NT2/D1 (cell line): Measurements from ENCODE around the gene ZBTB32.

Experiments used
- DNase-seq: peaks from one replicate; pipeline ENCODE4 v3.0.0-alpha.2; 2011; ENCODE audit warnings: low read depth, low spot score
- H3K27me3 ChIP-seq: 2 replicates; pipeline ENCODE4 v1.6.0; 2011; ENCODE audit warnings: mild to moderate bottlenecking; ENCODE audit not compliant: insufficient read length, insufficient read depth
- H3K36me3 ChIP-seq: 2 replicates; pipeline ENCODE4 v1.6.1; 2011; ENCODE audit warnings: mild to moderate bottlenecking, low read length, mixed read lengths; ENCODE audit not compliant: insufficient read depth, insufficient read length
- H3K4me1 ChIP-seq: 2 replicates; pipeline ENCODE4 v1.5.1; 2011; ENCODE audit not compliant: insufficient read depth, insufficient read length
- H3K4me3 ChIP-seq: 2 replicates; pipeline ENCODE4 v1.5.1; 2011; ENCODE audit warnings: low read depth; ENCODE audit not compliant: insufficient read length
- H3K9ac ChIP-seq: 2 replicates; pipeline ENCODE4 v1.6.0; 2011; ENCODE audit warnings: low read depth; ENCODE audit not compliant: insufficient read length
- H3K9me3 ChIP-seq: 2 replicates; pipeline ENCODE4 v1.5.1; 2011; ENCODE audit warnings: mild to moderate bottlenecking, low read length; ENCODE audit not compliant: insufficient read depth
- SUZ12 ChIP-seq: IDR thresholded peaks from 2 replicates; pipeline ENCODE4 v1.6.1; 2011; ENCODE audit not compliant: insufficient read length, insufficient read depth; ENCODE audit errors: extremely low read depth
- YY1 ChIP-seq: IDR thresholded peaks from 2 replicates; pipeline ENCODE4 v1.6.1; 2011; ENCODE audit not compliant: insufficient read length, insufficient read depth
- ZNF274 ChIP-seq: IDR thresholded peaks from 2 replicates; pipeline ENCODE4 v1.6.1; 2011; ENCODE audit warnings: mild to moderate bottlenecking, low read depth, low read length

Gene ZBTB32

GRCh38 chr19:35752746-35753350 lies 48.5 kb downstream of the ZBTB32 start:
- H3K27me3 ChIP-seq: no peaks in the 10 kb centered on the region
- no peaks in the 10 kb centered on the region for H3K4me1 ChIP-seq
- peaks cover 31% of the 10 kb centered on the region for H3K36me3 ChIP-seq
- H3K4me3 ChIP-seq: no peak overlapping the region
- DNase-seq: no peak
- TF ChIP-seq SUZ12 (no peak), YY1 (no peak), ZNF274 (no peak)
- no peak overlapping the region for H3K9ac ChIP-seq
- H3K9me3 ChIP-seq: no peaks in the 10 kb centered on the region

GRCh38 chr19:35753634-35754369 lies 49.4 kb downstream of the ZBTB32 start:
- H3K9me3 ChIP-seq: no peaks in the 10 kb centered on the region
- peaks cover 31% of the 10 kb centered on the region for H3K36me3 ChIP-seq
- H3K4me3 ChIP-seq: no peak overlapping the region
- no peak overlapping the region for H3K9ac ChIP-seq
- H3K27me3 ChIP-seq: no peaks in the 10 kb centered on the region
- no peak for TF ChIP-seq YY1
- no peaks in the 10 kb centered on the region for H3K4me1 ChIP-seq
- no peak for DNase-seq

GRCh38 chr19:35754370-35755130 lies 50.2 kb downstream of the ZBTB32 start:
- no peak for DNase-seq
- Histone ChIP-seq H3K4me1 (peaks cover 2% of the 10 kb centered on the region), H3K4me3 (no peak overlapping the region), H3K9me3 (no peaks in the 10 kb centered on the region), H3K27me3 (no peaks in the 10 kb centered on the region), H3K36me3 (peaks cover 37% of the 10 kb centered on the region), H3K9ac (no peak overlapping the region)
- TF ChIP-seq YY1 (no peak), ZNF274 (no peak), SUZ12 (no peak)

GRCh38 chr19:35755131-35755549 lies 50.8 kb downstream of the ZBTB32 start:
- Histone ChIP-seq H3K4me1 (peaks cover 4% of the 10 kb centered on the region), H3K9ac (no peak overlapping the region), H3K36me3 (peaks cover 42% of the 10 kb centered on the region), H3K27me3 (no peaks in the 10 kb centered on the region), H3K4me3 (no peak overlapping the region), H3K9me3 (no peaks in the 10 kb centered on the region)
- no peak for DNase-seq
- TF ChIP-seq ZNF274: no peak
- TF ChIP-seq SUZ12: no peak
- TF ChIP-seq YY1: no peak

GRCh38 chr19:35755550-35756376 lies 51.4 kb downstream of the ZBTB32 start:
- Histone ChIP-seq H3K9me3 (no peaks in the 10 kb centered on the region), H3K4me1 (peaks cover 4% of the 10 kb centered on the region), H3K27me3 (no peaks in the 10 kb centered on the region), H3K36me3 (peaks cover 49% of the 10 kb centered on the region), H3K4me3 (no peak overlapping the region), H3K9ac (peak overlapping the region; percentile 10)
- no peak for TF ChIP-seq YY1
- no peak for TF ChIP-seq ZNF274
- TF ChIP-seq SUZ12: no peak
- no peak for DNase-seq

- peak within 1 kb of the TSS; percentile 85 for H3K9ac ChIP-seq
- DNase-seq: no peak
- TF ChIP-seq YY1 (no peak), ZNF274 (no peak), SUZ12 (no peak)
- H3K4me1 ChIP-seq: peaks cover 4% of the 10 kb centered on the region
- H3K9me3 ChIP-seq: no peaks in the 10 kb centered on the region
- no peaks in the 10 kb centered on the region for H3K27me3 ChIP-seq
- H3K4me3 ChIP-seq: peak within 1 kb of the TSS; percentile 97
- H3K36me3 ChIP-seq: peaks cover 53% of the 10 kb centered on the region
Measured at GRCh38 chr19:35756377-35757230, 52.2 kb downstream of the ZBTB32 start, which contains the start of gene HSPB6. Gene HSPB6 (minus strand): TSS chr19:35757029. CDS start chr19:35757008, 21 bp downstream.
